Endodermal cell (in vitro differentiated cells): ENCODE data around the gene CD93. TPM values are rescaled to one million over a fixed set of nuclear protein-coding genes. Genes with fewer than 3 reads are reported as not detected.

ENCODE experiments used
- DNase-seq: peaks from one replicate; pipeline ENCODE4 v3.0.0-alpha.2; 2017
- H3K27ac ChIP-seq: 2 replicates; pipeline ENCODE4 v1.5.1; 2013; ENCODE audit warnings: mild to moderate bottlenecking, low read depth, low read length, moderate library complexity
- H3K27me3 ChIP-seq: 2 replicates; pipeline ENCODE4 v1.6.1; 2013; ENCODE audit warnings: mild to moderate bottlenecking, low read length, moderate library complexity; ENCODE audit not compliant: insufficient read depth, control insufficient read depth, poor library complexity, severe bottlenecking
- H3K36me3 ChIP-seq: 2 replicates; pipeline ENCODE4 v1.7.0; 2013; ENCODE audit warnings: mild to moderate bottlenecking, low read length, moderate library complexity; ENCODE audit not compliant: control insufficient read depth, insufficient read depth
- H3K4me1 ChIP-seq: one replicate; pipeline ENCODE4 v1.7.0; 2013; ENCODE audit warnings: low read length; ENCODE audit not compliant: control insufficient read depth, insufficient read depth
- H3K4me3 ChIP-seq: 2 replicates; pipeline ENCODE4 v1.5.1; 2013; ENCODE audit warnings: mild to moderate bottlenecking, low read length, moderate library complexity
- H3K9ac ChIP-seq: 2 replicates; pipeline ENCODE4 v1.6.1; 2013; ENCODE audit warnings: mild to moderate bottlenecking, low read length, moderate library complexity; ENCODE audit not compliant: poor library complexity, severe bottlenecking; ENCODE audit errors: extremely low read depth
- H3K9me3 ChIP-seq: 2 replicates; pipeline ENCODE4 v1.6.1; 2013; ENCODE audit warnings: mild to moderate bottlenecking, low read length, moderate library complexity; ENCODE audit not compliant: control insufficient read depth
- H3K27ac Mint-ChIP-seq: 2 replicates; pipeline ENCODE4 v1.8.0; 2020; ENCODE audit warnings: mixed read lengths
- H3K27me3 Mint-ChIP-seq: 2 replicates; pipeline ENCODE4 v1.8.0; 2021; ENCODE audit warnings: mild to moderate bottlenecking, mixed read lengths; ENCODE audit not compliant: insufficient read depth
- H3K36me3 Mint-ChIP-seq: 2 replicates; pipeline ENCODE4 v1.8.0; 2020; ENCODE audit warnings: low read depth, mixed read lengths
- H3K4me1 Mint-ChIP-seq: 2 replicates; pipeline ENCODE4 v1.8.0; 2020; ENCODE audit warnings: mixed read lengths
- H3K4me3 Mint-ChIP-seq: 2 replicates; pipeline ENCODE4 v1.8.0; 2020; ENCODE audit warnings: mild to moderate bottlenecking, moderate library complexity, mixed read lengths
- H3K9me3 Mint-ChIP-seq: 2 replicates; pipeline ENCODE4 v1.8.0; 2020; ENCODE audit warnings: mild to moderate bottlenecking, mixed read lengths
- WGBS, 2 experiments: methylation state at CpG; one replicate each; pipeline versions ENCODE4 v1.1.5 to v1.1.7; 2013; ENCODE audit warnings: missing lambda C conversion rate in 2 of 2, mixed read lengths in 1 of 2; ENCODE audit not compliant: insufficient coverage in 1 of 2, insufficient read length in 1 of 2; 5-methylcytosine and 5-hydroxymethylcytosine counted together
- total RNA-seq, 2 donors: library from RNA; stranded (reverse); fragmentation: NEBNext Ultra II Directional in 1 of 2; extraction: Animal tissue kit (Norgen Biotek cat#: 25700) in 1 of 2; gene quantifications; 2 replicates in 1 of 2; 3 replicates in 1 of 2; pipeline ENCODE4 v1.2.1, GENCODE V29; 2021
- TF ChIP-seq, protein P1 (sequence below): fragments of 200-600 bp; sonication (generic); conservative IDR thresholded peaks from 2 replicates; pipeline ENCODE4 v1.5.0; 2021; ENCODE audit warnings: antibody characterized with exemption, mild to moderate bottlenecking

The CD93 gene
- total RNA-seq, 2 donors from 2014 or later: 0.04 TPM; not detected in 1

DNA sequence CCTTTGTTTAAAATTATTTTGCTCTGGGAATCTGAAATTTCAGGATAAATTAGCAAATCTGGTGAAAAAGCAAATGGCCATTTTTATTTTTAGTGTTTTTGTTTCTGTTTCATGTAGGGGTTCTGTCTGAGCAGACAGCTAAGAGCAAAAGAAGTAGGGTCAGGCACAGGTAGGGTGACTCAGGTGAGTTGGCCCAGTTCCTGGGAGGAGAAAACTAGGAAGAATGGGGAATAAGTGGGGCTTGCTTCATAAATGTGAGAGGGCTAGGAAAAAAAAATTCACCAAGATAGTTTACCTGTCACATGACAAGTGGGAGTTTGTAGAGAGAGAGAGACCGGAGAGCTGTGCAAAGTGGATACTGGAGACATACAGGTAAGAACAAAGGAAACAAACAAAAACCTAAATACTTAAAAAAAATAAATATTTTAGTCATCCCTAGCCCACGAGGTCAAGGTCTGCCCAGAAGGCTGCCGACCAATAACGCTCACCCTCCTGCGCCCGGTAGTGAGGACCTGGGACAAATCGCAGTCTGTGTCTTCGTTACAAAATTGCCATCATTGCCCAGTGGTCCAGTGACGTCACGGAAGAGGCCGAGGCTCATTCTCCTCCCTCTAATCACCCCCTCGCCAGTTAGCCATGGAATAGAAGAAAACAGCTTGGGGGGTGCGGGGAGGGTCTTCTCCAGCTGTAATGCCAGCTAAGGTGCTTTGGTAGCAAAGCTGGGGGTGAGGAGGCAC lies 39.0 kb downstream of the CD93 start:
- Mint-ChIP-seq H3K4me1 (peaks cover 43% of the 10 kb centered on the region), H3K36me3 (no peaks in the 10 kb centered on the region), H3K27me3 (peaks cover 57% of the 10 kb centered on the region), H3K9me3 (no peaks in the 10 kb centered on the region), H3K4me3 (no peak overlapping the region), H3K27ac (no peak overlapping the region)
- H3K36me3 ChIP-seq: no peaks in the 10 kb centered on the region
- H3K27me3 ChIP-seq: peaks cover 46% of the 10 kb centered on the region
- WGBS, 2 experiments: 80 to 90% methylated on average over 5 to 12 of the region's 13 CpGs
- H3K9ac ChIP-seq: no peak overlapping the region
- H3K27ac ChIP-seq: no peak overlapping the region
- TF ChIP-seq, protein P1, sequence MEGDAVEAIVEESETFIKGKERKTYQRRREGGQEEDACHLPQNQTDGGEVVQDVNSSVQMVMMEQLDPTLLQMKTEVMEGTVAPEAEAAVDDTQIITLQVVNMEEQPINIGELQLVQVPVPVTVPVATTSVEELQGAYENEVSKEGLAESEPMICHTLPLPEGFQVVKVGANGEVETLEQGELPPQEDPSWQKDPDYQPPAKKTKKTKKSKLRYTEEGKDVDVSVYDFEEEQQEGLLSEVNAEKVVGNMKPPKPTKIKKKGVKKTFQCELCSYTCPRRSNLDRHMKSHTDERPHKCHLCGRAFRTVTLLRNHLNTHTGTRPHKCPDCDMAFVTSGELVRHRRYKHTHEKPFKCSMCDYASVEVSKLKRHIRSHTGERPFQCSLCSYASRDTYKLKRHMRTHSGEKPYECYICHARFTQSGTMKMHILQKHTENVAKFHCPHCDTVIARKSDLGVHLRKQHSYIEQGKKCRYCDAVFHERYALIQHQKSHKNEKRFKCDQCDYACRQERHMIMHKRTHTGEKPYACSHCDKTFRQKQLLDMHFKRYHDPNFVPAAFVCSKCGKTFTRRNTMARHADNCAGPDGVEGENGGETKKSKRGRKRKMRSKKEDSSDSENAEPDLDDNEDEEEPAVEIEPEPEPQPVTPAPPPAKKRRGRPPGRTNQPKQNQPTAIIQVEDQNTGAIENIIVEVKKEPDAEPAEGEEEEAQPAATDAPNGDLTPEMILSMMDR: no peak
- DNase-seq: no peak
- H3K9me3 ChIP-seq: no peaks in the 10 kb centered on the region
- H3K4me3 ChIP-seq: no peak overlapping the region
- peaks cover 7% of the 10 kb centered on the region for H3K4me1 ChIP-seq

DNA sequence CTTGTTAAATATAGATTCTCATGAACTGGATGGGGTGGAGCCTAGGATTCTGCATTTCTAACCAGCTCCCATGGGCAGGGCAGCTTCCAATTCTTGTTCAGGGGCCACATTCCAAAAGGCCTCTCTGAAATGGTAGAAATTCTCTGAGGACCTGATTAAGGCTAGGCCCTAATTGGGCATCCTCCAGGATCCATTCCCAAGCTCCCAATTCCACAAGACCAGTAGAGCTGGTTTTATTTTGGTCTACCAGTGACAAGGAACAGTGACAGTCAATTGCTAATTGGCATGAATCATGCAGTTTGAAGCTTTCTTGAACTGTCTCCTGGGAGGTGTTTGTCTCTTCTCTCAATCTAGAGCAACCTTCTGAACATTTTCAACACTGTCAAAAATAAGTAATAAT lies 39.7 kb downstream of the CD93 start:
- Histone ChIP-seq H3K36me3 (no peaks in the 10 kb centered on the region), H3K27me3 (peaks cover 46% of the 10 kb centered on the region), H3K9ac (no peak overlapping the region), H3K4me1 (peaks cover 10% of the 10 kb centered on the region), H3K9me3 (no peaks in the 10 kb centered on the region), H3K27ac (no peak overlapping the region), H3K4me3 (no peak overlapping the region)
- no peak overlapping the region for H3K27ac Mint-ChIP-seq
- peaks cover 55% of the 10 kb centered on the region for H3K27me3 Mint-ChIP-seq
- TF ChIP-seq, protein P1: no peak
- no peaks in the 10 kb centered on the region for H3K36me3 Mint-ChIP-seq
- no peak for DNase-seq
- no peak overlapping the region for H3K4me3 Mint-ChIP-seq
- H3K9me3 Mint-ChIP-seq: no peaks in the 10 kb centered on the region
- H3K4me1 Mint-ChIP-seq: peaks cover 45% of the 10 kb centered on the region

DNA sequence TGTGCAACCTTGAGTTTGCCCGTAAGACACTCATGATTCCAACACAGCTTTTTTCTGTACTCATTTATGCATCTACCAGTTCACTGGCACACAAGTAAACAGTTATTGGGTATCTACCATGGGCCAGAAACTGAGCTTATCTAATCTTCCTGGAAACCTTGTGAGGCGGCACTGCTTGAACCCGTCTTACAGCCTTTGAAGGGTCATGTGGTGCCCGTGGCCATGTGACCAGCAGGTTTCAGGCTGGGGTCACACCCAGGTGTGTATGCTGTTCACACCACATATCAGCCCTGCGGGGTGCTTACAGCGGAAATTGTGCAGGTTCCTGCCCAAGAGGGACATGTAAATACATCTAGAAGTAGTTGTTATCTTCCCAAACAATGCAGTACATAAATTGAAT lies 42.7 kb downstream of the CD93 start:
- Mint-ChIP-seq H3K4me1 (peaks cover 44% of the 10 kb centered on the region), H3K4me3 (no peak overlapping the region), H3K27me3 (peaks cover 59% of the 10 kb centered on the region), H3K9me3 (no peaks in the 10 kb centered on the region), H3K27ac (no peak overlapping the region), H3K36me3 (no peaks in the 10 kb centered on the region)
- Histone ChIP-seq H3K27ac (no peak overlapping the region), H3K9ac (no peak overlapping the region), H3K4me1 (peaks cover 10% of the 10 kb centered on the region), H3K9me3 (no peaks in the 10 kb centered on the region), H3K36me3 (no peaks in the 10 kb centered on the region), H3K4me3 (no peak overlapping the region), H3K27me3 (peaks cover 40% of the 10 kb centered on the region)
- no peak for DNase-seq
- WGBS, 2 experiments: 76 to 86% methylated on average over 3 to 6 of the region's 6 CpGs
- TF ChIP-seq, protein P1: no peak
